22Rv1 (cell line): ENCODE results near the gene CNTN4.

Source experiments
- H3K27ac ChIP-seq: fragments of 450-650 bp; 2 replicates; pipeline ENCODE4 v1.5.1; 2017
- ZFX ChIP-seq: fragments of 450-650 bp; IDR thresholded peaks from 2 replicates; pipeline ENCODE4 v1.6.1; 2017; ENCODE audit warnings: antibody characterized with exemption, borderline replicate concordance
- TF ChIP-seq, protein P1 (sequence below): fragments of 450-650 bp; IDR thresholded peaks from 2 replicates; pipeline ENCODE4 v1.5.1; 2017; ENCODE audit warnings: mild to moderate bottlenecking

Gene CNTN4

DNA sequence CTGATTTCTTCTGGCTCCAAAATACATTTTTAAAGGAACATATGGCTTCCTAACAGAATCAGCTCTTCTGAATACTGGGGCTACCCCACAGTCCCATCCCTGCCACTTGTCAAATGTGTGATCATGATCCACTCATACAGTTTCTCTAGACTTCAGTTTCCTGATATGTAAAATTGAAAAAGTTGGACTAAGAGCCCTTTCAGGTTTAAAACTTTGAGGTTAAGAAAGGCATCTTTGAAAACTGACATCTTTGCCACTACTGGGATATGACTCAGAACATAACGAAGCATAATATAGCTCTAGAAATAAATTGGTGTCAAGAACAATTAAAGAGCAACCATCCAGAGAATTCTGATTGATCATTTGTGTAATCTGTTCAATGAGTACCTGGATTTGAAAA lies 763.3 kb downstream of the CNTN4 start:
- no peak for TF ChIP-seq ZFX
- TF ChIP-seq, protein P1, sequence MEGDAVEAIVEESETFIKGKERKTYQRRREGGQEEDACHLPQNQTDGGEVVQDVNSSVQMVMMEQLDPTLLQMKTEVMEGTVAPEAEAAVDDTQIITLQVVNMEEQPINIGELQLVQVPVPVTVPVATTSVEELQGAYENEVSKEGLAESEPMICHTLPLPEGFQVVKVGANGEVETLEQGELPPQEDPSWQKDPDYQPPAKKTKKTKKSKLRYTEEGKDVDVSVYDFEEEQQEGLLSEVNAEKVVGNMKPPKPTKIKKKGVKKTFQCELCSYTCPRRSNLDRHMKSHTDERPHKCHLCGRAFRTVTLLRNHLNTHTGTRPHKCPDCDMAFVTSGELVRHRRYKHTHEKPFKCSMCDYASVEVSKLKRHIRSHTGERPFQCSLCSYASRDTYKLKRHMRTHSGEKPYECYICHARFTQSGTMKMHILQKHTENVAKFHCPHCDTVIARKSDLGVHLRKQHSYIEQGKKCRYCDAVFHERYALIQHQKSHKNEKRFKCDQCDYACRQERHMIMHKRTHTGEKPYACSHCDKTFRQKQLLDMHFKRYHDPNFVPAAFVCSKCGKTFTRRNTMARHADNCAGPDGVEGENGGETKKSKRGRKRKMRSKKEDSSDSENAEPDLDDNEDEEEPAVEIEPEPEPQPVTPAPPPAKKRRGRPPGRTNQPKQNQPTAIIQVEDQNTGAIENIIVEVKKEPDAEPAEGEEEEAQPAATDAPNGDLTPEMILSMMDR = no peak
- no peak overlapping the region for H3K27ac ChIP-seq

GRCh38 chr3:2862366-2862765 lies 763.7 kb downstream of the CNTN4 start:
- TF ChIP-seq ZFX = no peak
- TF ChIP-seq, protein P1 = no peak
- no peak overlapping the region for H3K27ac ChIP-seq

DNA sequence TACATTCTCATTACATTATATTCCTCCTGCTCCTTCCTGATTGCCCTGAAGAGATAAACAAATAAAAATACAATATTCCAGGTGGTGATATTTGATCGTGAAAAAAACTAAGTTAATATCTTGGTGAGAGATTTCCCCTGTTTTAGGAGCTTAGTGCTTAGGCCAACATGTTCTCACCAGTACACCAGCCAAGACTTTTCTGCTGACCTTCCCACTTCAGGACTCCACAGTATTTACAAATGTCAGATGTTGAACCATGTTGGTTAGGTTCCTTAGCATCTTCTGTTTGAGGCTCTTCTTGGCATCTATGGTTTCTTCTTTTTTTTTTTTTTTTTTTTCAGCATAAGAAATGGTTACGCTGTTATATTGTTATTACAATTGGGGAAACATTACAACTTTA lies 764.5 kb downstream of the CNTN4 start:
- TF ChIP-seq ZFX = no peak
- TF ChIP-seq, protein P1 = no peak

DNA sequence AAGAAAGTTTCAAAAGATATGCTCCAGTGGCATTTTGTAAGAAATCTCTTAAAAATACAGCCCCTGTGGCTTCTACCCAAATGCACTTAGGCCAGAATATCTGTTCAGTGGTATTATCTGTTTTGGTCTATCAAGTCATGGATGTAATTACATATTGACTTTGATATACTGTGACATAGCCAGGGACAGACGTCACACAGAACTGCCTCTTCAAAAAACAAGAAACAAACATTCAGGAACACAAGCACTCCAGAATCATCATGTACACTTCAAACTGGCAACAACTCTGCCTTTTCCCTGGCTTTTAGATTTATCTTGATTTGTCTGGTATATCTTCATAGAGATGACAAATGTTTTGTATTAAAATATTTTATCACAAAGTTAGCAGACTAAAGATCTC lies 771.2 kb downstream of the CNTN4 start:
- H3K27ac ChIP-seq = no peak overlapping the region
- TF ChIP-seq, protein P1 = no peak
- TF ChIP-seq ZFX = no peak

More for the DNA sequence above, 764.5 kb downstream of the CNTN4 start:
- no peak overlapping the region for H3K27ac ChIP-seq

DNA sequence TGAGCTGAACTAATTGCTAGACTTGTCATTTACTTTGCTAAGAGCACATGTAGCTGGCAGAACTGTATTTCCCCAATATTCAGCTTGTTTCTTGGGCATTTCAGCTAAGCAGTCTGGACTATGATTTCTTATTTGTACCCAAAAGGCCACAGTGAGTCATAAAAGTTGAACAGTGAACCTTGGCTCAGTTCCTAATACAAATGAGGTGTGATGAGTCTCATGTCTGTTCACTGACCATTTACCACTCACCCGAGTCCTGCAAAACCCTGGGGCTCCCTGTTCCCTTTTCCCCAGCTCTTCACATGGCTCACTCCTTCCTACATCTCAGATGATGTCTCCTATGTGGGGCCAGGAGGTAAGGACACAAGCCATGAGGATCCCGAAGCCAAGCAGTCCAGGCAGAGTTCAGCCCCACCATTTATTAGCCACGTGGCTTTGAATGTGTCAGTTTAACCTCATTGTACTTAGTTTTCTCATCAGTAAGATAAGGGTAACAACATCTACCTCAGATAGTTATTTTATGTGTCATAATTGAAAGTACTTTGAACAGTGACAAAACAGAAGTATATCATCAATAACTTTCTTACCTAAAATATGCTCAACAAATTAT lies 772.2 kb downstream of the CNTN4 start:
- no peak for TF ChIP-seq ZFX
- TF ChIP-seq, protein P1 = no peak
- H3K27ac ChIP-seq = no peak overlapping the region

DNA sequence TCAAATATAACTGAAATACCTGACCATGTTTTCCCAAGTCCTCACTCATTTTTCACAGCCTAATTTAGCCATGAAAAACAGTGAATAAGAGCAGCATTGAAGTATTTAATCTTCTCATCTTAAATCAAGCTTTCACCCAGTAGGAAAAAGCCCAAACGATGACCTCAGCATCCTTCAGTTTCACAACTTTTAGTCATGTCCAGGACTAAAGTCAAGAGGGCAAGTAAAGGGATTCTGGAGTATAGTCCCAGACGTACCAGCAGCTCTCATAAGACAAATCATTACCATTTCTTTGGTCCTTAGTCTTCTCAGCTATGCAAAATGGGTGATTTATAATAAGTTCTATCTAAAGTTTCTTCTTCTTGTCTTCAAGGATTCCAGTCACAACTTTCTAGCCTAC lies 774.2 kb downstream of the CNTN4 start:
- no peak overlapping the region for H3K27ac ChIP-seq
- TF ChIP-seq ZFX = no peak
- TF ChIP-seq, protein P1 = no peak

- H3K27ac ChIP-seq = no peak overlapping the region
- TF ChIP-seq, protein P1 = no peak
- TF ChIP-seq ZFX = no peak
Observed at GRCh38 chr3:2873986-2874385, 775.3 kb downstream of the CNTN4 start.
